ENCODE data around the gene HNRNPA1. TPM values are rescaled to one million over a fixed set of nuclear protein-coding genes. Genes with fewer than 3 reads are reported as not detected.
A peak's percentile ranks its signal among the peaks of the same experiment; 100 is the strongest.

The HNRNPA1 gene
- total RNA-seq, 1 experiment from 2014 or later: 3,193 TPM

DNA sequence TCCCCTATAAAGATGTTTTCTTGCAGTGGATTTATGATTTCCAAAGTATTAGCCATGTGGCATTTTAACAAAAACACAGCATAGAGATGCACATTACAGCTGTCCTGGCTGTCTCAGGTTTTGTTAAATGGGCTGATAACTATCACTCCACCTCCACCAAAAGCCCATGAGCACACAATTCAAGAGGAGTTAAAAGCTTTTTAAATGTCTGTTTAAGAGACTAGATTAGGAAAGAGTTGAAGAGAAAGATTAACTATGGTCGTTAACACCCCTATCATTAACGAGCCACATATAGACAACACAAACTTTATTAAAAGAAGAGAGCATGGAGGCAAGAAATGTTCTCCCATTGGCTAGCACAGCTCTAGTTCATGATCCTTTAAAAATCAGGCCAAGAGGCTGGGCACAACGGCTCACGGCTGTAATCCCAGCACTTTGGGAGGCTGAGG is 15.1 kb upstream of the HNRNPA1 start:
- no peak overlapping the region for H2BK20ac ChIP-seq (ENCODE audit: low read depth, low read length, poor library complexity, severe bottlenecking)
- no peak overlapping the region for H3K56ac ChIP-seq (ENCODE audit: insufficient read length, low read depth, low read length)
- no peak overlapping the region for H3T11ph ChIP-seq (ENCODE audit: low read length)
- H3K27ac ChIP-seq (ENCODE audit: insufficient read length, low read depth, low read length): no peak overlapping the region
- no peaks in the 10 kb centered on the region for H3K9me3 ChIP-seq (ENCODE audit: control insufficient read depth, low read depth, low read length)
- no peaks in the 10 kb centered on the region for H3K27me3 Mint-ChIP-seq (ENCODE audit: low read depth)
- H4K20me1 ChIP-seq (ENCODE audit: control insufficient read depth, insufficient read depth, insufficient read length): no peaks in the 10 kb centered on the region
- no peak for DNase-seq
- no peak overlapping the region for H2BK120ac ChIP-seq (ENCODE audit: low read depth, low read length, poor library complexity, severe bottlenecking)
- no peaks in the 10 kb centered on the region for H3K79me1 ChIP-seq (ENCODE audit: insufficient read depth, low read depth, low read length, poor library complexity, severe bottlenecking)
- no peak overlapping the region for H2BK15ac ChIP-seq (ENCODE audit: low read depth, low read length)
- H2BK5ac ChIP-seq (ENCODE audit: insufficient read length, low read length): no peak overlapping the region
- no peak overlapping the region for H3K23ac ChIP-seq (ENCODE audit: insufficient read length, low read depth, low read length)
- H4K91ac ChIP-seq (ENCODE audit: insufficient read length, low read depth, low read length): no peak overlapping the region
- TF ChIP-seq, protein P1, sequence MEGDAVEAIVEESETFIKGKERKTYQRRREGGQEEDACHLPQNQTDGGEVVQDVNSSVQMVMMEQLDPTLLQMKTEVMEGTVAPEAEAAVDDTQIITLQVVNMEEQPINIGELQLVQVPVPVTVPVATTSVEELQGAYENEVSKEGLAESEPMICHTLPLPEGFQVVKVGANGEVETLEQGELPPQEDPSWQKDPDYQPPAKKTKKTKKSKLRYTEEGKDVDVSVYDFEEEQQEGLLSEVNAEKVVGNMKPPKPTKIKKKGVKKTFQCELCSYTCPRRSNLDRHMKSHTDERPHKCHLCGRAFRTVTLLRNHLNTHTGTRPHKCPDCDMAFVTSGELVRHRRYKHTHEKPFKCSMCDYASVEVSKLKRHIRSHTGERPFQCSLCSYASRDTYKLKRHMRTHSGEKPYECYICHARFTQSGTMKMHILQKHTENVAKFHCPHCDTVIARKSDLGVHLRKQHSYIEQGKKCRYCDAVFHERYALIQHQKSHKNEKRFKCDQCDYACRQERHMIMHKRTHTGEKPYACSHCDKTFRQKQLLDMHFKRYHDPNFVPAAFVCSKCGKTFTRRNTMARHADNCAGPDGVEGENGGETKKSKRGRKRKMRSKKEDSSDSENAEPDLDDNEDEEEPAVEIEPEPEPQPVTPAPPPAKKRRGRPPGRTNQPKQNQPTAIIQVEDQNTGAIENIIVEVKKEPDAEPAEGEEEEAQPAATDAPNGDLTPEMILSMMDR (conservative IDR thresholded peaks at IDR 0.05): no peak
- H3K9ac ChIP-seq (ENCODE audit: extremely low read depth, insufficient read length, low read length): no peak overlapping the region
- H3K27ac Mint-ChIP-seq: peak overlapping the region; percentile 7 to 84 (median 59); a peak in 4 of 7 replicates
- WGBS (ENCODE audit: extremely low coverage, insufficient read length, low lambda C conversion rate): no CpG with 5 or more reads among the region's 4 CpGs
- H3K9me3 Mint-ChIP-seq: 0 out of 5 replicates have a peak, but pooled peaks cover 0 to 5% of the 10 kb centered on the region in 2 experiments
- no peak overlapping the region; a peak in 1 of 5 replicates for H3K4me3 Mint-ChIP-seq
- no peak overlapping the region for H2AFZ ChIP-seq (ENCODE audit: low read length)
- H3K18ac ChIP-seq (ENCODE audit: insufficient read length, low read depth, low read length): no peak overlapping the region
- H3K79me2 ChIP-seq (ENCODE audit: insufficient read depth, low read length): no peaks in the 10 kb centered on the region; the same call in 1 of the 2 replicates
- peaks cover 9% of the 10 kb centered on the region; the same call in 1 of the 2 replicates for H3K4me1 ChIP-seq (ENCODE audit: insufficient read depth, low read length)
- no peak overlapping the region for H2AK5ac ChIP-seq (ENCODE audit: insufficient read length, low read length)
- H3K4ac ChIP-seq (ENCODE audit: low read depth, low read length): no peak overlapping the region
- H3K14ac ChIP-seq (ENCODE audit: insufficient read depth, low read length): no peak overlapping the region
- no peak overlapping the region for H3K4me2 ChIP-seq (ENCODE audit: insufficient read depth, insufficient read length, low read length)
- no peaks in the 10 kb centered on the region for H3K27me3 ChIP-seq (ENCODE audit: insufficient read depth, low read length)
- H4K8ac ChIP-seq (replicated peaks; ENCODE audit: insufficient read length, low read depth, low read length): no peak overlapping the region
- H3K23me2 ChIP-seq (ENCODE audit: insufficient read length, low read depth, low read length, poor library complexity, severe bottlenecking): no peaks in the 10 kb centered on the region
- peaks cover 21 to 38% of the 10 kb centered on the region in 2 experiments for H3K4me1 Mint-ChIP-seq
- peaks cover 6 to 14% (median 7%) of the 10 kb centered on the region in 3 experiments; a peak in 6 of 7 replicates for H3K36me3 Mint-ChIP-seq (ENCODE audit: insufficient read depth in 1 of 3, low read depth in 3 of 3)
- H2BK12ac ChIP-seq (ENCODE audit: insufficient read length, low read depth, low read length): no peak overlapping the region
- H4K5ac ChIP-seq (ENCODE audit: insufficient read length, low read depth, low read length): no peak overlapping the region

All from H9 (cell line).